H1 (cell line): ENCODE results near the gene ZFYVE1. TPM values are rescaled to one million over a fixed set of nuclear protein-coding genes. Genes with fewer than 3 reads are reported as not detected.

ENCODE experiments used
- CTCF ChIA-PET: fragments of 300-600 bp; sonication (Branson Sonifier 250); formaldehyde crosslinking; loops from one replicate; lab custom pipeline; 2021; ENCODE audit not compliant: partially characterized antibody; lab: Charles Lee
- POLR2A ChIA-PET: fragments of 300-600 bp; sonication (Branson Sonifier 250); formaldehyde crosslinking; loops from one replicate; lab custom pipeline; 2021; ENCODE audit warnings: inconsistent platforms; ENCODE audit not compliant: partially characterized antibody; lab: Charles Lee
- DNase-seq, 2 experiments: peaks; one replicate each; pipeline versions ENCODE4 v3.0.0 to v3.0.0-alpha.2; 2010 to 2022; ENCODE audit warnings: low spot score in 2 of 2, low read depth in 1 of 2, mixed read lengths in 1 of 2
- FAIRE-seq: peaks from 2 replicates; lab custom pipeline; 2011; peaks lifted over from hg19 to GRCh38; lab: Jason Lieb, UNC
- H2AFZ ChIP-seq: 2 replicates; pipeline ENCODE4 v1.8.1; 2012; ENCODE audit warnings: low read length, inconsistent platforms
- H2AK5ac ChIP-seq: 2 replicates; pipeline ENCODE4 v1.6.1; 2013; ENCODE audit warnings: low read depth, low read length
- H2BK120ac ChIP-seq: replicated peaks from 2 replicates; pipeline ENCODE3; 2013; ENCODE audit warnings: low read depth, low read length, inconsistent platforms
- H2BK12ac ChIP-seq: 2 replicates; pipeline ENCODE4 v1.6.1; 2013; ENCODE audit warnings: low read depth, low read length
- H2BK15ac ChIP-seq: 2 replicates; pipeline ENCODE4 v1.6.1; 2013; ENCODE audit warnings: low read length
- H2BK20ac ChIP-seq: 2 replicates; pipeline ENCODE4 v1.6.1; 2013; ENCODE audit warnings: low read length
- H2BK5ac ChIP-seq: 2 replicates; pipeline ENCODE4 v1.6.1; 2013; ENCODE audit warnings: low read depth, low read length
- H3K14ac ChIP-seq: 2 replicates; pipeline ENCODE4 v1.6.1; 2013; ENCODE audit warnings: inconsistent platforms; ENCODE audit not compliant: insufficient read length
- H3K18ac ChIP-seq: 2 replicates; pipeline ENCODE4 v1.6.1; 2013; ENCODE audit warnings: low read length; ENCODE audit errors: extremely low read depth
- H3K23ac ChIP-seq: 2 replicates; pipeline ENCODE4 v1.6.1; 2013; ENCODE audit warnings: inconsistent platforms; ENCODE audit not compliant: insufficient read length
- H3K23me2 ChIP-seq: 2 replicates; pipeline ENCODE4 v1.6.1; 2013; ENCODE audit warnings: low read depth, low read length
- H3K27ac ChIP-seq: 2 replicates; pipeline ENCODE4 v1.6.1; 2011; ENCODE audit warnings: low read depth, low read length, inconsistent platforms
- H3K27me3 ChIP-seq, 4 experiments: replicated peaks in 1 of 4; 1 replicate in 1 of 4; 2 replicates in 3 of 4; pipeline versions ENCODE4 v1.6.1 to v1.8.1; 2011 to 2013; ENCODE audit warnings: low read length in 3 of 4, mild to moderate bottlenecking in 3 of 4, inconsistent platforms in 2 of 4, mixed read lengths in 2 of 4, moderate library complexity in 1 of 4; ENCODE audit not compliant: control insufficient read depth in 3 of 4, insufficient read depth in 3 of 4; ENCODE audit errors: extremely low read depth in 1 of 4
- H3K36me3 ChIP-seq, 4 experiments: 2 replicates each; pipeline versions ENCODE4 v1.6.1 to v1.8.1; 2011 to 2013; ENCODE audit warnings: mild to moderate bottlenecking in 4 of 4, low read length in 3 of 4, moderate library complexity in 2 of 4, control low read depth in 1 of 4, inconsistent platforms in 1 of 4; ENCODE audit not compliant: insufficient read depth in 4 of 4, control insufficient read depth in 2 of 4
- H3K4ac ChIP-seq: replicated peaks from 2 replicates; pipeline ENCODE3; 2013; ENCODE audit warnings: low read length, low read depth, mixed read lengths, inconsistent platforms; ENCODE audit not compliant: insufficient read length
- H3K4me1 ChIP-seq, 4 experiments: replicated peaks in 1 of 4; 1 replicate in 1 of 4; 2 replicates in 3 of 4; pipeline versions ENCODE4 v1.6.1 to v1.8.1; 2011 to 2013; ENCODE audit warnings: low read length in 3 of 4, inconsistent platforms in 2 of 4, mixed read lengths in 1 of 4; ENCODE audit not compliant: insufficient read depth in 4 of 4, control insufficient read depth in 3 of 4
- H3K4me2 ChIP-seq, 2 experiments: 2 replicates each; pipeline versions ENCODE4 v1.6.1 to v1.8.1; 2011 to 2013; ENCODE audit warnings: low read depth in 2 of 2, low read length in 2 of 2, control low read depth in 1 of 2, inconsistent platforms in 1 of 2, mild to moderate bottlenecking in 1 of 2; ENCODE audit not compliant: insufficient read depth in 1 of 2
- H3K4me3 ChIP-seq, 4 experiments: fragments of 200-600, 300-600 bp in 1 of 4; sonication (generic), shearing (Covaris generic), sonication (Bioruptor Twin) in 1 of 4; 2 replicates each; pipeline versions ENCODE4 v1.5.1 to v1.8.1; 2011 to 2016; ENCODE audit warnings: low read length in 4 of 4, low read depth in 3 of 4, control low read depth in 2 of 4, inconsistent platforms in 2 of 4, mild to moderate bottlenecking in 2 of 4, mixed read lengths in 1 of 4, moderate library complexity in 1 of 4; ENCODE audit not compliant: insufficient read depth in 2 of 4; ENCODE audit errors: extremely low read depth in 1 of 4
- H3K56ac ChIP-seq: replicated peaks from 2 replicates; pipeline ENCODE3; 2013; ENCODE audit warnings: low read depth, mild to moderate bottlenecking, mixed read lengths, low read length, inconsistent platforms; ENCODE audit not compliant: insufficient read length
- H3K79me1 ChIP-seq: 2 replicates; pipeline ENCODE4 v1.6.1; 2013; ENCODE audit warnings: low read depth, low read length, control low read depth
- H3K79me2 ChIP-seq, 2 experiments: 2 replicates each; pipeline versions ENCODE4 v1.6.1 to v1.8.1; 2012 to 2013; ENCODE audit warnings: low read length in 2 of 2, mild to moderate bottlenecking in 2 of 2, inconsistent platforms in 1 of 2; ENCODE audit not compliant: insufficient read depth in 2 of 2, control insufficient read depth in 1 of 2
- H3K9ac ChIP-seq, 4 experiments: replicated peaks in 1 of 4; 1 replicate in 1 of 4; 2 replicates in 3 of 4; pipeline versions ENCODE4 v1.6.1 to v1.8.1; 2011 to 2013; ENCODE audit warnings: low read depth in 3 of 4, low read length in 3 of 4, control low read depth in 2 of 4, mild to moderate bottlenecking in 2 of 4, moderate library complexity in 2 of 4, inconsistent platforms in 1 of 4; ENCODE audit errors: extremely low read depth in 1 of 4
- H3K9me3 ChIP-seq, 2 experiments: 2 replicates each; pipeline versions ENCODE4 v1.6.1 to v1.8.1; 2012 to 2013; ENCODE audit warnings: mild to moderate bottlenecking in 2 of 2, moderate library complexity in 2 of 2, control low read depth in 1 of 2, inconsistent platforms in 1 of 2, low read depth in 1 of 2, low read length in 1 of 2, mixed read lengths in 1 of 2; ENCODE audit not compliant: insufficient read depth in 2 of 2
- H4K20me1 ChIP-seq, 2 experiments: replicated peaks in 1 of 2; 2 replicates each; pipeline versions ENCODE3 to v1.8.1; 2011 to 2013; ENCODE audit warnings: inconsistent platforms in 2 of 2, low read length in 2 of 2, mild to moderate bottlenecking in 1 of 2; ENCODE audit not compliant: insufficient read depth in 2 of 2, control insufficient read depth in 1 of 2
- H4K5ac ChIP-seq: 2 replicates; pipeline ENCODE4 v1.6.1; 2013; ENCODE audit warnings: low read length, low read depth, mixed read lengths, inconsistent platforms; ENCODE audit not compliant: insufficient read length
- H4K8ac ChIP-seq: 2 replicates; pipeline ENCODE4 v1.8.0; 2013; ENCODE audit warnings: mild to moderate bottlenecking, moderate library complexity, low read length, inconsistent platforms; ENCODE audit not compliant: insufficient read depth; ENCODE audit errors: extremely low read depth
- H4K91ac ChIP-seq: replicated peaks from 2 replicates; pipeline ENCODE3; 2013; ENCODE audit warnings: low read length, mixed read lengths, inconsistent platforms; ENCODE audit not compliant: insufficient read length
- PHF8 ChIP-seq: fragments of 200-600 bp; sonication (generic); conservative IDR thresholded peaks from 2 replicates; pipeline ENCODE4 v1.7.1; 2012; ENCODE audit warnings: low read depth, mild to moderate bottlenecking, inconsistent platforms, low read length, moderate library complexity
- RXRA ChIP-seq: IDR thresholded peaks from 2 replicates; pipeline ENCODE4 v1.6.1; 2011; ENCODE audit warnings: low read depth, mild to moderate bottlenecking, low read length, moderate library complexity; ENCODE audit not compliant: insufficient read depth
- TCF12 ChIP-seq: IDR thresholded peaks from 2 replicates; pipeline ENCODE4 v1.6.1; 2011; ENCODE audit warnings: low read depth, mild to moderate bottlenecking, low read length
- WGBS, 2 experiments: shearing (Covaris generic) in 1 of 2; methylation state at CpG; one replicate each; pipeline versions ENCODE4 v1.1.6 to v1.1.7; 2013 to 2015; ENCODE audit warnings: low lambda C conversion rate in 2 of 2, mixed read lengths in 2 of 2, inconsistent platforms in 1 of 2, low coverage in 1 of 2, missing lambda C conversion rate in 1 of 2; ENCODE audit not compliant: insufficient replicate concordance in 2 of 2, insufficient coverage in 1 of 2, insufficient read length in 1 of 2; ENCODE audit errors: extremely low coverage in 1 of 2, missing lambda C conversion rate in 1 of 2; 5-methylcytosine and 5-hydroxymethylcytosine counted together
- polyA plus RNA-seq, 7 experiments: library from polyadenylated mRNA; depleted of rRNA in 3 of 7; stranded (reverse) in 5 of 7; unstranded in 2 of 7; fragments of >200 nt in 5 of 7; fragments of 200-250 nt in 2 of 7; gene quantifications; 1 replicate in 5 of 7; 2 replicates in 1 of 7; 4 replicates in 1 of 7; pipeline versions ENCODE4 v1.2.1 to v1.2.3, GENCODE V29; 2011 to 2013; ENCODE audit warnings: missing spikeins in 2 of 7, mixed read lengths in 2 of 7
- total RNA-seq: library from RNA; stranded (reverse); fragmentation: NEBNext Ultra II Directional; extraction: Animal tissue kit (Norgen Biotek cat#: 25700); gene quantifications from 2 replicates; pipeline ENCODE4 v1.2.1, GENCODE V29; 2021
- TF ChIP-seq, protein P1 (sequence below): IDR thresholded peaks from 2 replicates; pipeline ENCODE4 v1.6.1; 2011; ENCODE audit warnings: low read length, improper control_type of control experiment
- TF ChIP-seq, protein P2 (sequence below), 3 experiments: IDR thresholded peaks; 1 replicate in 2 of 3; 2 replicates in 1 of 3; pipeline versions ENCODE4 v1.5.1 to v1.6.1; 2011; ENCODE audit warnings: low read length in 3 of 3, mild to moderate bottlenecking in 3 of 3, inconsistent platforms in 2 of 3, low read depth in 1 of 3, moderate library complexity in 1 of 3; ENCODE audit not compliant: insufficient read depth in 1 of 3; ENCODE audit errors: control extremely low read depth in 1 of 3

Gene ZFYVE1
- total and polyA plus RNA-seq, 2 of the 8 experiments (the other 6 are each of a cell fraction or from before 2014, with no cell fraction given) = 9.8 to 12.5 TPM

DNA sequence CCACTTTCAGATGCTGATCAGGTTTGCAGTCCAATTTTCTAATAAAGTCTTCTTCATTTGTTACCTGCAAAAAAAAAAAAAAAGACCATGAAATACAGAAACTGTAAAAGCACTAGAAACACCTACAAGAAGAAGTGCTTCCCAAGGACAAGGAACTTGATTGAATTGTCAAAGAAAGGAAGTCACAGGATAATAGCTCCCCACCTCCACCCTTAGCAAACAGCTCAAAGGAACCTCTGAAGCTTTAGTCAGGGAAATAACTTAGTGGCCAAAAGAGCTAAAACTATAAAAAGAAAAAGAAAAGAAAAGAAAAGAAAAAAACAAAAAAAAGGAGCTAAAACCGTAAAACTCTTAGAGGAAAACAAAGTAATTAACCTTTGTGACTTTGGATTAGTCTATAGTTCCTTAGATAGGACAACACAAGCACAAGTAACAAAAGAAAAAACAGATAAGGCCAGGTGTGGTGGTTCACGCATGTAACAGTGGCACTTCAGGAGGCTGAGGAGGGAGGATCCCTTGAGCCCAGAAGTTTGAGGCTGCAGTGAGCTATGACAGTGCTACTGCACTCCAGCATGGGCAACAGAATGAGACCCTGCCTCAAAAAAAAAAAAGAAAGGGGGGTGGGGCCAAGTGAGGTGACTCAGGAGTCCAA, 28.5 kb downstream of the ZFYVE1 start:
- DNase-seq = no peak
- H3K56ac ChIP-seq = no peak overlapping the region
- no peak overlapping the region for H2BK5ac ChIP-seq
- no peaks in the 10 kb centered on the region for H3K9me3 ChIP-seq
- no peak overlapping the region for H3K4ac ChIP-seq
- no peak overlapping the region for H3K18ac ChIP-seq
- peaks cover 2% of the 10 kb centered on the region; the same call in 1 of the 2 replicates for H3K79me1 ChIP-seq
- H2BK15ac ChIP-seq = no peak overlapping the region
- H2BK120ac ChIP-seq = no peak overlapping the region
- peaks cover 0 to 6% of the 10 kb centered on the region in 2 experiments; a peak in 2 of 4 replicates for H3K79me2 ChIP-seq
- no peak overlapping the region for H4K5ac ChIP-seq
- H2AK5ac ChIP-seq = no peak overlapping the region
- H4K91ac ChIP-seq = no peak overlapping the region
- no peaks in the 10 kb centered on the region; the same call in 1 of the 2 replicates for H3K23me2 ChIP-seq
- TF ChIP-seq, protein P1, sequence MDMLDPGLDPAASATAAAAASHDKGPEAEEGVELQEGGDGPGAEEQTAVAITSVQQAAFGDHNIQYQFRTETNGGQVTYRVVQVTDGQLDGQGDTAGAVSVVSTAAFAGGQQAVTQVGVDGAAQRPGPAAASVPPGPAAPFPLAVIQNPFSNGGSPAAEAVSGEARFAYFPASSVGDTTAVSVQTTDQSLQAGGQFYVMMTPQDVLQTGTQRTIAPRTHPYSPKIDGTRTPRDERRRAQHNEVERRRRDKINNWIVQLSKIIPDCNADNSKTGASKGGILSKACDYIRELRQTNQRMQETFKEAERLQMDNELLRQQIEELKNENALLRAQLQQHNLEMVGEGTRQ = no peak
- TF ChIP-seq TCF12 (no peak), RXRA (no peak), PHF8 (no peak)
- TF ChIP-seq, protein P2, sequence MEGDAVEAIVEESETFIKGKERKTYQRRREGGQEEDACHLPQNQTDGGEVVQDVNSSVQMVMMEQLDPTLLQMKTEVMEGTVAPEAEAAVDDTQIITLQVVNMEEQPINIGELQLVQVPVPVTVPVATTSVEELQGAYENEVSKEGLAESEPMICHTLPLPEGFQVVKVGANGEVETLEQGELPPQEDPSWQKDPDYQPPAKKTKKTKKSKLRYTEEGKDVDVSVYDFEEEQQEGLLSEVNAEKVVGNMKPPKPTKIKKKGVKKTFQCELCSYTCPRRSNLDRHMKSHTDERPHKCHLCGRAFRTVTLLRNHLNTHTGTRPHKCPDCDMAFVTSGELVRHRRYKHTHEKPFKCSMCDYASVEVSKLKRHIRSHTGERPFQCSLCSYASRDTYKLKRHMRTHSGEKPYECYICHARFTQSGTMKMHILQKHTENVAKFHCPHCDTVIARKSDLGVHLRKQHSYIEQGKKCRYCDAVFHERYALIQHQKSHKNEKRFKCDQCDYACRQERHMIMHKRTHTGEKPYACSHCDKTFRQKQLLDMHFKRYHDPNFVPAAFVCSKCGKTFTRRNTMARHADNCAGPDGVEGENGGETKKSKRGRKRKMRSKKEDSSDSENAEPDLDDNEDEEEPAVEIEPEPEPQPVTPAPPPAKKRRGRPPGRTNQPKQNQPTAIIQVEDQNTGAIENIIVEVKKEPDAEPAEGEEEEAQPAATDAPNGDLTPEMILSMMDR (IDR thresholded peaks at IDR 0.05; ENCODE audit: control extremely low read depth in 1 of 3, insufficient read depth in 1 of 3, low read depth in 1 of 3, low read length in 3 of 3) = no peak
- H2BK12ac ChIP-seq = no peak overlapping the region
- no peak for FAIRE-seq
- H3K4me2 ChIP-seq = no peak overlapping the region
- H3K27ac ChIP-seq = no peak overlapping the region
- H4K8ac ChIP-seq = no peak overlapping the region
- peaks cover 0 to 5% (median 0%) of the 10 kb centered on the region in 4 experiments; a peak in 3 of 7 replicates for H3K4me1 ChIP-seq
- H4K20me1 ChIP-seq = no peaks in the 10 kb centered on the region
- H2AFZ ChIP-seq = no peak overlapping the region
- H2BK20ac ChIP-seq = no peak overlapping the region
- H3K4me3 ChIP-seq = no peak overlapping the region
- ChIA-PET POLR2A (interaction anchor here (0.7 to 1.3 kb wide), 5 partner anchors 10 to 571 kb away, joined by 3 to 4 read pairs (median 3); partner anchors contain the start of gene ACOT2), CTCF (interaction anchor here (0.6 to 1.6 kb wide), 5 partner anchors 8 to 481 kb away, joined by 3 to 5 read pairs (median 4); no protein-coding TSS in a partner anchor)
- H3K36me3 ChIP-seq = peaks cover 0 to 6% (median 4%) of the 10 kb centered on the region in 4 experiments; a peak in 3 of 8 replicates
- WGBS, 2 experiments = 83% methylated on average over 2 of the region's 2 CpGs; no CpG with 5 or more reads in 1 of the 2 experiments
- H3K23ac ChIP-seq = no peak overlapping the region
- H3K14ac ChIP-seq = no peak overlapping the region
- H3K9ac ChIP-seq = no peak overlapping the region
- H3K27me3 ChIP-seq = no peaks in the 10 kb centered on the region
